ENCODE data around the gene SCN2A. TPM values are rescaled to one million over a fixed set of nuclear protein-coding genes. Genes with fewer than 3 reads are reported as not detected.

SCN2A gene
- polyA plus RNA-seq, 1 donor (not counting 4 experiments of a cell fraction or from before 2014, with no cell fraction given), result 1.0 TPM

DNA sequence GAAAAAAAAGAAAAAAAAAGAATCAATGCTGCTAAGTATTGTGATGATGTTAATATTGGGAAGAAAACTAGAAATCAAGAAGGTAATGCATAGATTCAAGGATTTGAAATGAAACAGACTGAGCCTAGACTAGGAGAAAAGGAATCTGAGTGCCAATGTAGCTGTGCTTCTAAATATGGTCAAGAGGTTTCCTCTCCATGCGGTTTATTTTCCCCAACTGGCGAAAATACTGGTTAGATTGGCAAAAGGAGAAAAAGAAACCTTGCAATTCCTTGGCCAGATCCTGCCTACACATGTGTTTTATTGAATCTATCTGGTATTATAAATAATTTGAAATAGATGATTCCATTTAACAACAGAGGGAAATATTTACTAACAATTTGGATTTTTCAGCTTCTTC lies 41.0 kb upstream of the SCN2A start:
- H2AFZ ChIP-seq (ENCODE audit: control insufficient read depth, low read length), result no peak overlapping the region
- no peaks in the 10 kb centered on the region for H3K27me3 ChIP-seq (ENCODE audit: control insufficient read depth, extremely low read depth, insufficient read depth, low read length)
- no peaks in the 10 kb centered on the region for H3K9me1 ChIP-seq (ENCODE audit: control insufficient read depth, extremely low read depth, insufficient read depth, low read length)
- H3K4me3 ChIP-seq (ENCODE audit: control insufficient read depth in 2 of 3, extremely low read depth in 1 of 3, insufficient read depth in 2 of 3, low read depth in 1 of 3, low read length in 3 of 3), result no peak overlapping the region
- DNase-seq (ENCODE audit: low read depth, low spot score), result no peak
- no peaks in the 10 kb centered on the region for H3K79me2 ChIP-seq (ENCODE audit: control insufficient read depth, insufficient read depth, low read length)
- no peak overlapping the region for H3K4me2 ChIP-seq (ENCODE audit: control insufficient read depth, extremely low read depth, insufficient read depth, low read depth, low read length)
- H3K9me3 ChIP-seq (ENCODE audit: control insufficient read depth, low read depth, low read length), result no peaks in the 10 kb centered on the region
- dilution Hi-C loops (cut with MboI; ENCODE audit: extremely low pct_ligation_motif_present, low sequenced_read_pairs), result no loop called here
- H3K36me3 ChIP-seq (ENCODE audit: control insufficient read depth in 2 of 2, extremely low read depth in 1 of 2, insufficient read depth in 2 of 2, low read length in 2 of 2), result no peaks in the 10 kb centered on the region
- no peak overlapping the region for H3K9ac ChIP-seq (ENCODE audit: control insufficient read depth, extremely low read depth, insufficient read depth, low read length)
- H4K20me1 ChIP-seq (ENCODE audit: control insufficient read depth, extremely low read depth, insufficient read depth, low read length), result no peaks in the 10 kb centered on the region
- no peak overlapping the region for H3K27ac ChIP-seq (ENCODE audit: control insufficient read depth, insufficient read depth, low read length)
- TF ChIP-seq, protein P1, sequence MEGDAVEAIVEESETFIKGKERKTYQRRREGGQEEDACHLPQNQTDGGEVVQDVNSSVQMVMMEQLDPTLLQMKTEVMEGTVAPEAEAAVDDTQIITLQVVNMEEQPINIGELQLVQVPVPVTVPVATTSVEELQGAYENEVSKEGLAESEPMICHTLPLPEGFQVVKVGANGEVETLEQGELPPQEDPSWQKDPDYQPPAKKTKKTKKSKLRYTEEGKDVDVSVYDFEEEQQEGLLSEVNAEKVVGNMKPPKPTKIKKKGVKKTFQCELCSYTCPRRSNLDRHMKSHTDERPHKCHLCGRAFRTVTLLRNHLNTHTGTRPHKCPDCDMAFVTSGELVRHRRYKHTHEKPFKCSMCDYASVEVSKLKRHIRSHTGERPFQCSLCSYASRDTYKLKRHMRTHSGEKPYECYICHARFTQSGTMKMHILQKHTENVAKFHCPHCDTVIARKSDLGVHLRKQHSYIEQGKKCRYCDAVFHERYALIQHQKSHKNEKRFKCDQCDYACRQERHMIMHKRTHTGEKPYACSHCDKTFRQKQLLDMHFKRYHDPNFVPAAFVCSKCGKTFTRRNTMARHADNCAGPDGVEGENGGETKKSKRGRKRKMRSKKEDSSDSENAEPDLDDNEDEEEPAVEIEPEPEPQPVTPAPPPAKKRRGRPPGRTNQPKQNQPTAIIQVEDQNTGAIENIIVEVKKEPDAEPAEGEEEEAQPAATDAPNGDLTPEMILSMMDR (optimal IDR thresholded peaks at IDR 0.05 in 1 of 3, IDR thresholded peaks at IDR 0.05 in 1 of 3, conservative IDR thresholded peaks at IDR 0.05 in 1 of 3; ENCODE audit: extremely low read depth in 1 of 3, insufficient read depth in 2 of 3, low read length in 3 of 3), result no peak
- no peak for TF ChIP-seq EZH2 (IDR thresholded peaks at IDR 0.05; ENCODE audit: low read length)
- no peaks in the 10 kb centered on the region for H3K4me1 ChIP-seq (ENCODE audit: control insufficient read depth, extremely low read depth, insufficient read depth, low read length)
- FAIRE-seq, result no peak

DNA sequence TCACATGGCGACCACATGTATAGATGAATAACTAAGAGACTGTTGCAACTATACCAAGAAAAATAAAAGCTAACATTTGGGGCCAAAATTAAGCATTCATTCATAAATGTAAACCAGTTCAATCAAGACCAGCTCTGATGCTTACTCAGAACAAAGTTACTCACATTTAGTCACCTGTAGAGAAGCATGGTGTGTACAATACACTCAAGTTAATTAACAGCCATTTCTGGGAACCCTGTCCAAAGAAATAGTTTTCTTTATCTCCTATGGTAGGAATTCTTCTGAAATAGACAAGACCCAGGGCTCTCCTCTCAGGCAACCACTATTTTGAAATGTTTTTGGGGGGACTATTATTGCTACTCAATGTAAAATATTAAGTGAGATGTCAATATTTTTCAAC lies 37.0 kb upstream of the SCN2A start:
- no peak overlapping the region for H3K4me2 ChIP-seq (ENCODE audit: control insufficient read depth, extremely low read depth, insufficient read depth, low read depth, low read length)
- TF ChIP-seq EZH2 (IDR thresholded peaks at IDR 0.05; ENCODE audit: low read length), result no peak
- TF ChIP-seq, protein P1 (optimal IDR thresholded peaks at IDR 0.05 in 1 of 3, IDR thresholded peaks at IDR 0.05 in 1 of 3, conservative IDR thresholded peaks at IDR 0.05 in 1 of 3; ENCODE audit: extremely low read depth in 1 of 3, insufficient read depth in 2 of 3, low read length in 3 of 3), result no peak
- no peaks in the 10 kb centered on the region for H3K79me2 ChIP-seq (ENCODE audit: control insufficient read depth, insufficient read depth, low read length)
- no peaks in the 10 kb centered on the region for H3K27me3 ChIP-seq (ENCODE audit: control insufficient read depth, extremely low read depth, insufficient read depth, low read length)
- no peak overlapping the region for H2AFZ ChIP-seq (ENCODE audit: control insufficient read depth, low read length)
- FAIRE-seq (no peak), DNase-seq (ENCODE audit: low read depth, low spot score) (no peak)
- H3K9ac ChIP-seq (ENCODE audit: control insufficient read depth, extremely low read depth, insufficient read depth, low read length), result no peak overlapping the region
- H3K36me3 ChIP-seq (ENCODE audit: control insufficient read depth in 2 of 2, extremely low read depth in 1 of 2, insufficient read depth in 2 of 2, low read length in 2 of 2), result no peaks in the 10 kb centered on the region
- H3K9me3 ChIP-seq (ENCODE audit: control insufficient read depth, low read depth, low read length), result no peaks in the 10 kb centered on the region
- dilution Hi-C loops (cut with MboI; ENCODE audit: extremely low pct_ligation_motif_present, low sequenced_read_pairs), result no loop called here
- H4K20me1 ChIP-seq (ENCODE audit: control insufficient read depth, extremely low read depth, insufficient read depth, low read length), result no peaks in the 10 kb centered on the region
- H3K4me3 ChIP-seq (ENCODE audit: control insufficient read depth in 2 of 3, extremely low read depth in 1 of 3, insufficient read depth in 2 of 3, low read depth in 1 of 3, low read length in 3 of 3), result no peak overlapping the region
- H3K27ac ChIP-seq (ENCODE audit: control insufficient read depth, insufficient read depth, low read length), result no peak overlapping the region
- H3K9me1 ChIP-seq (ENCODE audit: control insufficient read depth, extremely low read depth, insufficient read depth, low read length), result no peaks in the 10 kb centered on the region
- no peaks in the 10 kb centered on the region for H3K4me1 ChIP-seq (ENCODE audit: control insufficient read depth, extremely low read depth, insufficient read depth, low read length)

Measured in keratinocyte (primary cell).